ENCODE results near the gene BRINP3.

The BRINP3 gene

DNA sequence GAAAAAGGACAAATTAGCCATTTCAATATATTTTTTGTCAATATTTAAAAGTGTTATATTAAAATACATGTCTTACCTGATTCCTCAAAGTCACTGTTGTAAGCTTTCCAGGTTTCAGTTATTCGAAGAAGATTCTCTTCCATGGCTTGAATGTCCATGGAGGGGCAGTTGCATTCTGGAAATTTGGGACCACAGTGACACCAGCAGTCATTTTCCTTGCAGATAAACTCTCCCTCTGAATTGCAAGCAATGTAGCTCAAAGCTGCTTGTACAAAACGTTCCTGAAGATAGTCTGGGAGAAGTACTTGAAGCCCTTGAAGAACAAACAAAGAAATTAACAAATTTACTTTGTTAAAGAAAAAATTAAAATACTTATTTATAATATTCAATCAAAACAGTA, 251.7 kb downstream of the BRINP3 start:
- no CpG with 5 or more reads among the region's 2 CpGs for WGBS, 2 donors (ENCODE audit: extremely low coverage in 2 of 2, insufficient read length in 2 of 2, insufficient replicate concordance in 1 of 2)
- Histone ChIP-seq H3K27ac (replicated peaks; ENCODE audit: low read length) (no peak overlapping the region), H2BK5ac (ENCODE audit: low read length) (no peak overlapping the region), H2BK15ac (ENCODE audit: low read length) (no peak overlapping the region), H3K4me2 (ENCODE audit: insufficient read depth, low read length, poor library complexity, severe bottlenecking) (no peak overlapping the region), H3K4me3 (ENCODE audit: low read length in 2 of 2) (no peak overlapping the region), H3K23ac (ENCODE audit: low read depth, low read length, poor library complexity) (no peak overlapping the region), H3K9ac (ENCODE audit: low read depth, low read length, poor library complexity) (no peak overlapping the region), H3K27me3 (ENCODE audit: control insufficient read depth in 3 of 3, insufficient read depth in 3 of 3, low read depth in 1 of 3, low read length in 3 of 3) (no peaks in the 10 kb centered on the region), H2BK120ac (ENCODE audit: low read depth, low read length) (no peak overlapping the region), H2BK12ac (ENCODE audit: low read length) (no peak overlapping the region), H3K14ac (ENCODE audit: low read length) (no peak overlapping the region), H3K18ac (ENCODE audit: low read length) (no peak overlapping the region), H3K79me1 (ENCODE audit: low read depth, low read length) (no peaks in the 10 kb centered on the region), H3K9me3 (replicated peaks in 1 of 2; ENCODE audit: control insufficient read depth in 2 of 2, insufficient read depth in 1 of 2, low read depth in 1 of 2, low read length in 2 of 2) (no peaks in the 10 kb centered on the region), H3K4ac (ENCODE audit: low read length) (no peak overlapping the region), H2AFZ (ENCODE audit: low read length) (no peak overlapping the region), H2AK5ac (ENCODE audit: low read depth, low read length) (no peak overlapping the region), H3K4me1 (ENCODE audit: control insufficient read depth in 2 of 2, insufficient read depth in 1 of 2, low read depth in 1 of 2, low read length in 2 of 2) (no peaks in the 10 kb centered on the region), H3K36me3 (replicated peaks in 1 of 2; ENCODE audit: control insufficient read depth in 2 of 2, insufficient read depth in 2 of 2, low read length in 2 of 2) (no peaks in the 10 kb centered on the region), H4K8ac (ENCODE audit: low read depth, low read length) (no peak overlapping the region), H4K91ac (ENCODE audit: low read depth, low read length, poor library complexity) (no peak overlapping the region)
- DNase-seq (ENCODE audit: low spot score): no peak

DNA sequence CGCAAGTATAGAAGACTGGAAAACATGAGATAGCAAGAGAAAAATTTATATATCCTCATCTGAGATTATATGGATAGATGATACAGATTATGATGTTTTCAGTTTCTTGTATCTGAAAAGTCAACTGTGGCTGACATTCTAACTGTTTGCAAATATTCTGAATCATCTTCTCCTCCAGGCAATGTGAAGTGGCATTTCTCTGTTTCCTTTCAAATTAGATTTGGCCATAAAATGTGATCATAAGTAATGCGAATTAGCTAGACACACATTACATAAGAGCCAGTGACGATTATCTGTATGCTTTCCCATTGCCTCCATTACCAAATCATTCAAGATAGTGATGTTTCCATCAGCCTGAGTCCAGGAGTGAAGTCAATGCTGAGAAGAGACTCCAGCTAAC, 265.2 kb downstream of the BRINP3 start:
- Histone ChIP-seq H3K9me3 (replicated peaks in 1 of 2; ENCODE audit: control insufficient read depth in 2 of 2, insufficient read depth in 1 of 2, low read depth in 1 of 2, low read length in 2 of 2) (no peaks in the 10 kb centered on the region), H4K91ac (ENCODE audit: low read depth, low read length, poor library complexity) (no peak overlapping the region), H3K23ac (ENCODE audit: low read depth, low read length, poor library complexity) (no peak overlapping the region), H3K9ac (ENCODE audit: low read depth, low read length, poor library complexity) (no peak overlapping the region), H3K18ac (ENCODE audit: low read length) (no peak overlapping the region), H2BK15ac (ENCODE audit: low read length) (no peak overlapping the region), H3K4me3 (ENCODE audit: low read length in 2 of 2) (no peak overlapping the region), H2AK5ac (ENCODE audit: low read depth, low read length) (no peak overlapping the region), H3K36me3 (replicated peaks in 1 of 2; ENCODE audit: control insufficient read depth in 2 of 2, insufficient read depth in 2 of 2, low read length in 2 of 2) (no peaks in the 10 kb centered on the region), H3K4ac (ENCODE audit: low read length) (no peak overlapping the region), H4K8ac (ENCODE audit: low read depth, low read length) (no peak overlapping the region), H2BK12ac (ENCODE audit: low read length) (no peak overlapping the region), H3K27me3 (ENCODE audit: control insufficient read depth in 3 of 3, insufficient read depth in 3 of 3, low read depth in 1 of 3, low read length in 3 of 3) (no peaks in the 10 kb centered on the region), H3K4me1 (ENCODE audit: control insufficient read depth in 2 of 2, insufficient read depth in 1 of 2, low read depth in 1 of 2, low read length in 2 of 2) (peaks cover 0 to 5% of the 10 kb centered on the region in 2 donors), H2AFZ (ENCODE audit: low read length) (no peak overlapping the region), H2BK120ac (ENCODE audit: low read depth, low read length) (no peak overlapping the region), H3K27ac (replicated peaks; ENCODE audit: low read length) (no peak overlapping the region), H3K79me1 (ENCODE audit: low read depth, low read length) (no peaks in the 10 kb centered on the region), H3K14ac (ENCODE audit: low read length) (no peak overlapping the region), H3K4me2 (ENCODE audit: insufficient read depth, low read length, poor library complexity, severe bottlenecking) (no peak overlapping the region), H2BK5ac (ENCODE audit: low read length) (no peak overlapping the region)
- no CpG with 5 or more reads among the region's 3 CpGs for WGBS, 2 donors (ENCODE audit: extremely low coverage in 2 of 2, insufficient read length in 2 of 2, insufficient replicate concordance in 1 of 2)
- no peak for DNase-seq (ENCODE audit: low spot score)

DNA sequence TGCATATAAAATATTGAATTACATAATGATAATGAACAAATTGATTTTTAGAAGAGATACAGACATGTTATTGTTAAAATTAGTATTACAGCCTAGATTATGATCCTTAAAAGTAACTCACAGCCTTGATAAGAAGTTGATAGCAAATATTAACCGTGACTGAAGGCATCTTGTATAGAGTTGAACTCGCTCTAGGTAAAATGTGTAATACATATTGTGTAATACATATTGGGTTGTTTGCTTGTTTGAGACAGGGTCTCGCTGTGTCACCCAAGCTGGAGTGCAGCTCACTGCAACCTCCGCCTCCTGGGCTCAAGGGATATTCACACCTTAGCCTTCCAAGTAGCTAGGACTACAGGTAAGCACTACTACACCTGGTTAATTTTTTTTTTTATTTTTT, 269.9 kb downstream of the BRINP3 start:
- no peak overlapping the region for H3K14ac ChIP-seq (ENCODE audit: low read length)
- H3K18ac ChIP-seq (ENCODE audit: low read length): no peak overlapping the region
- H2BK5ac ChIP-seq (ENCODE audit: low read length): no peak overlapping the region
- no peak overlapping the region for H2AK5ac ChIP-seq (ENCODE audit: low read depth, low read length)
- no peak overlapping the region for H3K23ac ChIP-seq (ENCODE audit: low read depth, low read length, poor library complexity)
- H3K4me2 ChIP-seq (ENCODE audit: insufficient read depth, low read length, poor library complexity, severe bottlenecking): no peak overlapping the region
- no peak overlapping the region for H2BK15ac ChIP-seq (ENCODE audit: low read length)
- no peaks in the 10 kb centered on the region for H3K36me3 ChIP-seq (replicated peaks in 1 of 2; ENCODE audit: control insufficient read depth in 2 of 2, insufficient read depth in 2 of 2, low read length in 2 of 2)
- H3K4ac ChIP-seq (ENCODE audit: low read length): no peak overlapping the region
- H3K9ac ChIP-seq (ENCODE audit: low read depth, low read length, poor library complexity): no peak overlapping the region
- no peak overlapping the region for H3K4me3 ChIP-seq (ENCODE audit: low read length in 2 of 2)
- no peak overlapping the region for H4K8ac ChIP-seq (ENCODE audit: low read depth, low read length)
- peaks cover 0 to 5% of the 10 kb centered on the region in 2 donors for H3K4me1 ChIP-seq (ENCODE audit: control insufficient read depth in 2 of 2, insufficient read depth in 1 of 2, low read depth in 1 of 2, low read length in 2 of 2)
- no peaks in the 10 kb centered on the region for H3K27me3 ChIP-seq (ENCODE audit: control insufficient read depth in 3 of 3, insufficient read depth in 3 of 3, low read depth in 1 of 3, low read length in 3 of 3)
- no peaks in the 10 kb centered on the region for H3K9me3 ChIP-seq (replicated peaks in 1 of 2; ENCODE audit: control insufficient read depth in 2 of 2, insufficient read depth in 1 of 2, low read depth in 1 of 2, low read length in 2 of 2)
- no peak for DNase-seq (ENCODE audit: low spot score)
- H3K27ac ChIP-seq (replicated peaks; ENCODE audit: low read length): no peak overlapping the region
- no peak overlapping the region for H2BK120ac ChIP-seq (ENCODE audit: low read depth, low read length)
- H2AFZ ChIP-seq (ENCODE audit: low read length): no peak overlapping the region
- no peaks in the 10 kb centered on the region for H3K79me1 ChIP-seq (ENCODE audit: low read depth, low read length)
- no CpG with 5 or more reads among the region's 4 CpGs for WGBS, 2 donors (ENCODE audit: extremely low coverage in 2 of 2, insufficient read length in 2 of 2, insufficient replicate concordance in 1 of 2)
- no peak overlapping the region for H2BK12ac ChIP-seq (ENCODE audit: low read length)
- no peak overlapping the region for H4K91ac ChIP-seq (ENCODE audit: low read depth, low read length, poor library complexity)

- H2BK12ac ChIP-seq (ENCODE audit: low read length): no peak overlapping the region
- H3K9ac ChIP-seq (ENCODE audit: low read depth, low read length, poor library complexity): no peak overlapping the region
- H3K18ac ChIP-seq (ENCODE audit: low read length): no peak overlapping the region
- H4K91ac ChIP-seq (ENCODE audit: low read depth, low read length, poor library complexity): no peak overlapping the region
- no peak overlapping the region for H4K8ac ChIP-seq (ENCODE audit: low read depth, low read length)
- peaks cover 0 to 1% of the 10 kb centered on the region in 2 donors for H3K4me1 ChIP-seq (ENCODE audit: control insufficient read depth in 2 of 2, insufficient read depth in 1 of 2, low read depth in 1 of 2, low read length in 2 of 2)
- H3K27ac ChIP-seq (replicated peaks; ENCODE audit: low read length): no peak overlapping the region
- no peaks in the 10 kb centered on the region for H3K27me3 ChIP-seq (ENCODE audit: control insufficient read depth in 3 of 3, insufficient read depth in 3 of 3, low read depth in 1 of 3, low read length in 3 of 3)
- no peaks in the 10 kb centered on the region for H3K79me1 ChIP-seq (ENCODE audit: low read depth, low read length)
- no peak overlapping the region for H3K14ac ChIP-seq (ENCODE audit: low read length)
- no peak overlapping the region for H2BK15ac ChIP-seq (ENCODE audit: low read length)
- H2AK5ac ChIP-seq (ENCODE audit: low read depth, low read length): no peak overlapping the region
- H2BK5ac ChIP-seq (ENCODE audit: low read length): no peak overlapping the region
- no peak overlapping the region for H2BK120ac ChIP-seq (ENCODE audit: low read depth, low read length)
- WGBS, 2 donors (ENCODE audit: extremely low coverage in 2 of 2, insufficient read length in 2 of 2, insufficient replicate concordance in 1 of 2): 100% methylated on average over 1 of the region's 2 CpGs; no CpG with 5 or more reads in 1 of the 2 donors
- no peak overlapping the region for H2AFZ ChIP-seq (ENCODE audit: low read length)
- no peaks in the 10 kb centered on the region for H3K36me3 ChIP-seq (replicated peaks in 1 of 2; ENCODE audit: control insufficient read depth in 2 of 2, insufficient read depth in 2 of 2, low read length in 2 of 2)
- H3K4me2 ChIP-seq (ENCODE audit: insufficient read depth, low read length, poor library complexity, severe bottlenecking): no peak overlapping the region
- H3K23ac ChIP-seq (ENCODE audit: low read depth, low read length, poor library complexity): no peak overlapping the region
- H3K9me3 ChIP-seq (replicated peaks in 1 of 2; ENCODE audit: control insufficient read depth in 2 of 2, insufficient read depth in 1 of 2, low read depth in 1 of 2, low read length in 2 of 2): peaks cover 0 to 2% of the 10 kb centered on the region in 2 donors
- H3K4ac ChIP-seq (ENCODE audit: low read length): no peak overlapping the region
- no peak overlapping the region for H3K4me3 ChIP-seq (ENCODE audit: low read length in 2 of 2)
- DNase-seq (ENCODE audit: low spot score): no peak
Observed at GRCh38 chr1:190205713-190206112, 272.0 kb downstream of the BRINP3 start.
